ENCODE data around the gene ARHGAP22.

DNA sequence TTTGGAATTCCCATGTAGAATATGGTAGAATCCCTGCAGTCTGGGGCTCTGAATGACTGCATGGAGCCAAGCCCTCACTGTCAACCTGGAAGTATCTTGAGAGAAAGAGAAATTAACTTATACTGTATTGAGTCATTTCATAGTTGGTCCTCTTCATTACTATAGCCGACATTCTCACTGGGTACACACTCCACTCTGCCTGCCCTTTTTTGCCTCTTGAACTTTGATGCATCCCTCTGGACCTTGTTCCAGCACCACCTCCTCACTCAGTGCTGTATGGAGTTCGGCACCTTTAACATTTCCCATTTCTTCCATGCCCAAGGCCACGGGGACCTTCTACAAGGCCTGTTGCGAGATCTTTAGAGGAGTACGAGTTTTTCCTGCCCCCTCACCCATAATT is 4.6 kb upstream of the ARHGAP22 start:
- TF ChIP-seq POLR2A (IDR thresholded peaks at IDR 0.05): no peak
- TF ChIP-seq, protein P1, sequence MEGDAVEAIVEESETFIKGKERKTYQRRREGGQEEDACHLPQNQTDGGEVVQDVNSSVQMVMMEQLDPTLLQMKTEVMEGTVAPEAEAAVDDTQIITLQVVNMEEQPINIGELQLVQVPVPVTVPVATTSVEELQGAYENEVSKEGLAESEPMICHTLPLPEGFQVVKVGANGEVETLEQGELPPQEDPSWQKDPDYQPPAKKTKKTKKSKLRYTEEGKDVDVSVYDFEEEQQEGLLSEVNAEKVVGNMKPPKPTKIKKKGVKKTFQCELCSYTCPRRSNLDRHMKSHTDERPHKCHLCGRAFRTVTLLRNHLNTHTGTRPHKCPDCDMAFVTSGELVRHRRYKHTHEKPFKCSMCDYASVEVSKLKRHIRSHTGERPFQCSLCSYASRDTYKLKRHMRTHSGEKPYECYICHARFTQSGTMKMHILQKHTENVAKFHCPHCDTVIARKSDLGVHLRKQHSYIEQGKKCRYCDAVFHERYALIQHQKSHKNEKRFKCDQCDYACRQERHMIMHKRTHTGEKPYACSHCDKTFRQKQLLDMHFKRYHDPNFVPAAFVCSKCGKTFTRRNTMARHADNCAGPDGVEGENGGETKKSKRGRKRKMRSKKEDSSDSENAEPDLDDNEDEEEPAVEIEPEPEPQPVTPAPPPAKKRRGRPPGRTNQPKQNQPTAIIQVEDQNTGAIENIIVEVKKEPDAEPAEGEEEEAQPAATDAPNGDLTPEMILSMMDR (IDR thresholded peaks at IDR 0.05): no peak
